Measurements from ENCODE around the gene PABPN1L.

GRCh38 chr16:88879788-88880055, 13.3 kb upstream of the PABPN1L start:
- no peak for TF ChIP-seq CTCF (IDR thresholded peaks at IDR 0.05)
- TF ChIP-seq EZH2phosphoT487 (IDR thresholded peaks at IDR 0.05) = no peak

Measured in neural progenitor cell (in vitro differentiated cells).